H9 (cell line): ENCODE data around the gene ZBTB9. TPM values are rescaled to one million over a fixed set of nuclear protein-coding genes. Genes with fewer than 3 reads are reported as not detected.

Experiments
- DNase-seq: peaks from one replicate; pipeline ENCODE4 v3.0.0-alpha.2; 2017
- H2AFZ ChIP-seq: one replicate; pipeline ENCODE4 v1.6.1; 2013; ENCODE audit warnings: mild to moderate bottlenecking, low read length, control low read depth, moderate library complexity
- H2AK5ac ChIP-seq: 2 replicates; pipeline ENCODE4 v1.6.1; 2013; ENCODE audit warnings: low read length, control low read depth, mixed read lengths; ENCODE audit not compliant: insufficient read length
- H2BK120ac ChIP-seq: one replicate; pipeline ENCODE4 v1.6.1; 2013; ENCODE audit warnings: low read depth, mild to moderate bottlenecking, low read length, control low read depth, inconsistent platforms; ENCODE audit not compliant: poor library complexity, severe bottlenecking
- H2BK12ac ChIP-seq: 2 replicates; pipeline ENCODE4 v1.6.1; 2013; ENCODE audit warnings: low read length, control low read depth, mixed read lengths, low read depth; ENCODE audit not compliant: insufficient read length
- H2BK15ac ChIP-seq: 2 replicates; pipeline ENCODE4 v1.6.1; 2013; ENCODE audit warnings: low read depth, low read length, control low read depth
- H2BK20ac ChIP-seq: one replicate; pipeline ENCODE4 v1.6.1; 2013; ENCODE audit warnings: low read depth, mild to moderate bottlenecking, low read length, control low read depth, inconsistent platforms; ENCODE audit not compliant: poor library complexity, severe bottlenecking
- H2BK5ac ChIP-seq: 2 replicates; pipeline ENCODE4 v1.6.1; 2013; ENCODE audit warnings: low read length, control low read depth, mixed read lengths; ENCODE audit not compliant: insufficient read length
- H3K14ac ChIP-seq: 2 replicates; pipeline ENCODE4 v1.6.1; 2013; ENCODE audit warnings: low read length, control low read depth; ENCODE audit not compliant: insufficient read depth
- H3K18ac ChIP-seq: 2 replicates; pipeline ENCODE4 v1.6.1; 2013; ENCODE audit warnings: low read depth, mild to moderate bottlenecking, mixed read lengths, low read length, control low read depth; ENCODE audit not compliant: insufficient read length
- H3K23ac ChIP-seq: 2 replicates; pipeline ENCODE4 v1.6.1; 2013; ENCODE audit warnings: low read length, control low read depth, mixed read lengths, low read depth; ENCODE audit not compliant: insufficient read length
- H3K23me2 ChIP-seq: 2 replicates; pipeline ENCODE4 v1.6.1; 2013; ENCODE audit warnings: low read depth, mild to moderate bottlenecking, mixed read lengths, low read length, control low read depth; ENCODE audit not compliant: insufficient read length, poor library complexity, severe bottlenecking
- H3K27ac ChIP-seq: 2 replicates; pipeline ENCODE4 v1.5.1; 2013; ENCODE audit warnings: low read length, control low read depth, mixed read lengths, low read depth; ENCODE audit not compliant: insufficient read length
- H3K27me3 ChIP-seq: 2 replicates; pipeline ENCODE4 v1.6.1; 2013; ENCODE audit warnings: low read length, control low read depth, inconsistent platforms; ENCODE audit not compliant: insufficient read depth
- H3K4ac ChIP-seq: 2 replicates; pipeline ENCODE4 v1.6.1; 2013; ENCODE audit warnings: low read depth, mild to moderate bottlenecking, control low read depth, inconsistent platforms, low read length, moderate library complexity
- H3K4me1 ChIP-seq: 2 replicates; pipeline ENCODE4 v1.6.1; 2013; ENCODE audit warnings: low read length, control low read depth, inconsistent platforms; ENCODE audit not compliant: insufficient read depth
- H3K4me2 ChIP-seq: 2 replicates; pipeline ENCODE4 v1.6.1; 2013; ENCODE audit warnings: low read length, control low read depth, mixed read lengths; ENCODE audit not compliant: insufficient read length, insufficient read depth
- H3K56ac ChIP-seq: 2 replicates; pipeline ENCODE4 v1.6.1; 2013; ENCODE audit warnings: low read depth, mild to moderate bottlenecking, mixed read lengths, low read length, control low read depth; ENCODE audit not compliant: insufficient read length
- H3K79me1 ChIP-seq: 2 replicates; pipeline ENCODE4 v1.6.1; 2013; ENCODE audit warnings: low read depth, mild to moderate bottlenecking, moderate library complexity, low read length, control low read depth, inconsistent platforms; ENCODE audit not compliant: insufficient read depth, poor library complexity, severe bottlenecking
- H3K79me2 ChIP-seq: 2 replicates; pipeline ENCODE4 v1.6.1; 2013; ENCODE audit warnings: low read length, control low read depth, inconsistent platforms; ENCODE audit not compliant: insufficient read depth
- H3K9ac ChIP-seq: 2 replicates; pipeline ENCODE4 v1.6.1; 2013; ENCODE audit warnings: low read length, control low read depth, mixed read lengths; ENCODE audit not compliant: insufficient read length; ENCODE audit errors: extremely low read depth
- H3K9me3 ChIP-seq: one replicate; pipeline ENCODE4 v1.6.1; 2013; ENCODE audit warnings: low read depth, low read length, inconsistent platforms; ENCODE audit not compliant: control insufficient read depth
- H3T11ph ChIP-seq: one replicate; pipeline ENCODE4 v1.6.1; 2013; ENCODE audit warnings: mild to moderate bottlenecking, low read length, control low read depth, inconsistent platforms
- H4K20me1 ChIP-seq: one replicate; pipeline ENCODE4 v1.6.1; 2013; ENCODE audit not compliant: control insufficient read depth, insufficient read length, insufficient read depth
- H4K5ac ChIP-seq: 2 replicates; pipeline ENCODE4 v1.6.1; 2013; ENCODE audit warnings: low read depth, mild to moderate bottlenecking, mixed read lengths, low read length, control low read depth; ENCODE audit not compliant: insufficient read length
- H4K8ac ChIP-seq: replicated peaks from 2 replicates; pipeline ENCODE4 v1.6.1; 2013; ENCODE audit warnings: low read length, control low read depth, mixed read lengths, low read depth; ENCODE audit not compliant: insufficient read length
- H4K91ac ChIP-seq: 2 replicates; pipeline ENCODE4 v1.6.1; 2013; ENCODE audit warnings: low read depth, mild to moderate bottlenecking, moderate library complexity, mixed read lengths, low read length, control low read depth; ENCODE audit not compliant: insufficient read length
- H3K27ac Mint-ChIP-seq, 3 experiments: 2 replicates in 2 of 3; 3 replicates in 1 of 3; pipeline ENCODE4 v1.8.0; 2020 to 2021; ENCODE audit warnings: mixed read lengths in 3 of 3, mild to moderate bottlenecking in 1 of 3, moderate library complexity in 1 of 3
- H3K27me3 Mint-ChIP-seq: 2 replicates; pipeline ENCODE4 v1.8.0; 2021; ENCODE audit warnings: low read depth, mild to moderate bottlenecking, moderate library complexity, mixed read lengths
- H3K36me3 Mint-ChIP-seq, 3 experiments: 2 replicates in 2 of 3; 3 replicates in 1 of 3; pipeline ENCODE4 v1.8.0; 2020 to 2021; ENCODE audit warnings: low read depth in 3 of 3, mixed read lengths in 3 of 3; ENCODE audit not compliant: insufficient read depth in 1 of 3
- H3K4me1 Mint-ChIP-seq, 2 experiments: 2 replicates each; pipeline ENCODE4 v1.8.0; 2020; ENCODE audit warnings: mixed read lengths in 2 of 2
- H3K4me3 Mint-ChIP-seq, 2 experiments: 2 replicates in 1 of 2; 3 replicates in 1 of 2; pipeline ENCODE4 v1.8.0; 2020 to 2021; ENCODE audit warnings: mild to moderate bottlenecking in 2 of 2, mixed read lengths in 2 of 2, moderate library complexity in 1 of 2
- H3K9me3 Mint-ChIP-seq, 2 experiments: 2 replicates in 1 of 2; 3 replicates in 1 of 2; pipeline ENCODE4 v1.8.0; 2020; ENCODE audit warnings: mild to moderate bottlenecking in 2 of 2, mixed read lengths in 2 of 2, moderate library complexity in 1 of 2
- CTCF ChIP-seq: fragments of 200-600 bp; sonication (generic); conservative IDR thresholded peaks from 3 replicates; pipeline ENCODE4 v1.8.0; 2021; ENCODE audit warnings: antibody characterized with exemption, mild to moderate bottlenecking
- WGBS: extraction: QIAGEN DNeasy Blood & Tissue Kit; methylation state at CpG from one replicate; pipeline ENCODE4 v1.1.7; 2013; ENCODE audit warnings: missing lambda C conversion rate, low lambda C conversion rate, mixed read lengths; ENCODE audit not compliant: insufficient read length; ENCODE audit errors: extremely low coverage; 5-methylcytosine and 5-hydroxymethylcytosine counted together
- total RNA-seq: library from RNA; stranded (reverse); gene quantifications from 2 replicates; pipeline ENCODE4 v1.2.1, GENCODE V29; 2021

ZBTB9 gene
- total RNA-seq, 1 experiment from 2014 or later, result 53.1 TPM

GRCh38 chr6:33441457-33441856, 12.9 kb upstream of the ZBTB9 start:
- no peaks in the 10 kb centered on the region for H3K79me1 ChIP-seq
- no peaks in the 10 kb centered on the region for H3K9me3 Mint-ChIP-seq
- no peak overlapping the region for H2AFZ ChIP-seq
- no peak for DNase-seq
- H2BK120ac ChIP-seq, result no peak overlapping the region
- H3K4me1 Mint-ChIP-seq, result peaks cover 0 to 3% of the 10 kb centered on the region in 2 experiments; a peak in 1 of 4 replicates
- no peaks in the 10 kb centered on the region for H3K9me3 ChIP-seq
- no peak overlapping the region for H4K91ac ChIP-seq
- H2BK12ac ChIP-seq, result no peak overlapping the region
- H3K27ac Mint-ChIP-seq, result 0 out of 7 replicates have a peak overlapping the region, but pooled peaks of 1 of the 3 experiments have one; percentile 9
- no peak overlapping the region for H3K56ac ChIP-seq
- no peak overlapping the region for H3K14ac ChIP-seq
- TF ChIP-seq CTCF, result no peak
- no peak overlapping the region for H4K5ac ChIP-seq
- no peak overlapping the region for H2AK5ac ChIP-seq
- no peaks in the 10 kb centered on the region for H3K27me3 Mint-ChIP-seq
- H3K36me3 Mint-ChIP-seq, result peaks cover 72 to 95% (median 92%) of the 10 kb centered on the region in 3 experiments
- no peaks in the 10 kb centered on the region for H3K23me2 ChIP-seq
- no peak overlapping the region for H3K9ac ChIP-seq
- no peak overlapping the region for H2BK15ac ChIP-seq
- H3K4me1 ChIP-seq, result no peaks in the 10 kb centered on the region
- H3K27ac ChIP-seq, result no peak overlapping the region
- no peak overlapping the region for H3K4me2 ChIP-seq
- no peaks in the 10 kb centered on the region for H3K79me2 ChIP-seq
- no peak overlapping the region for H3K4ac ChIP-seq
- no peak overlapping the region for H2BK5ac ChIP-seq
- H3T11ph ChIP-seq, result no peak overlapping the region
- no CpG with 5 or more reads among the region's 9 CpGs for WGBS
- no peak overlapping the region for H2BK20ac ChIP-seq
- H3K23ac ChIP-seq, result no peak overlapping the region
- no peak overlapping the region for H4K8ac ChIP-seq
- no peak overlapping the region for H3K18ac ChIP-seq
- H3K27me3 ChIP-seq, result no peaks in the 10 kb centered on the region
- no peaks in the 10 kb centered on the region for H4K20me1 ChIP-seq
- H3K4me3 Mint-ChIP-seq, result no peak overlapping the region
